Lower leg skin (tissue), 3 donors: Measurements from ENCODE around the gene GRK3.

Experiments used
- CTCF ChIP-seq, 3 donors: fragments of 450-650 bp; IDR thresholded peaks; one replicate each; pipeline ENCODE4 v1.5.1; 2016; ENCODE audit warnings: antibody characterized with exemption in 3 of 3, mild to moderate bottlenecking in 3 of 3, moderate library complexity in 2 of 3
- POLR2A ChIP-seq, 2 donors: fragments of 450-650 bp; IDR thresholded peaks; one replicate each; pipeline ENCODE4 v1.6.1; 2016 to 2017; ENCODE audit warnings: antibody characterized with exemption in 2 of 2, mild to moderate bottlenecking in 1 of 2, moderate library complexity in 1 of 2

GRCh38 chr22:25777411-25777810 is 212.9 kb downstream of the GRK3 start:
- TF ChIP-seq POLR2A (IDR thresholded peaks at IDR 0.05) (no peak), CTCF (IDR thresholded peaks at IDR 0.05) (no peak)
